H1 (cell line): ENCODE results near the gene CD38. TPM values are rescaled to one million over a fixed set of nuclear protein-coding genes. Genes with fewer than 3 reads are reported as not detected.

Source experiments
- HDAC2 ChIP-seq, 2 experiments: fragments of 300-600 bp in 1 of 2; sonication (generic) in 1 of 2; IDR thresholded peaks; 2 replicates each; pipeline ENCODE4 v1.6.1; 2011 to 2012; ENCODE audit warnings: low read depth in 2 of 2, low read length in 2 of 2, mild to moderate bottlenecking in 2 of 2, moderate library complexity in 2 of 2, borderline replicate concordance in 1 of 2, inconsistent platforms in 1 of 2
- HDAC6 ChIP-seq: IDR thresholded peaks from one replicate; pipeline ENCODE4 v1.7.1; 2012; ENCODE audit warnings: low read depth, mild to moderate bottlenecking, inconsistent platforms, low read length, moderate library complexity
- KDM5A ChIP-seq: fragments of 200-600 bp; IDR thresholded peaks from 2 replicates; pipeline ENCODE4 v1.7.1; 2012; ENCODE audit warnings: mild to moderate bottlenecking, low read length, inconsistent platforms, mixed read lengths
- NRF1 ChIP-seq: IDR thresholded peaks from 2 replicates; pipeline ENCODE4 v1.6.1; 2011; ENCODE audit warnings: mild to moderate bottlenecking, low read depth, low read length, improper control_type of control experiment
- PHF8 ChIP-seq: fragments of 200-600 bp; sonication (generic); conservative IDR thresholded peaks from 2 replicates; pipeline ENCODE4 v1.7.1; 2012; ENCODE audit warnings: low read depth, mild to moderate bottlenecking, inconsistent platforms, low read length, moderate library complexity
- SIN3A ChIP-seq, 2 experiments: IDR thresholded peaks in 1 of 2; conservative IDR thresholded peaks in 1 of 2; 2 replicates each; pipeline ENCODE4 v1.6.1; 2011 to 2012; ENCODE audit warnings: low read length in 2 of 2, improper control_type of control experiment in 1 of 2, low read depth in 1 of 2, mild to moderate bottlenecking in 1 of 2
- USF2 ChIP-seq: IDR thresholded peaks from 2 replicates; pipeline ENCODE4 v1.6.1; 2011; ENCODE audit warnings: low read length, improper control_type of control experiment
- polyA plus RNA-seq, 7 experiments: library from polyadenylated mRNA; depleted of rRNA in 3 of 7; stranded (reverse) in 5 of 7; unstranded in 2 of 7; fragments of >200 nt in 5 of 7; fragments of 200-250 nt in 2 of 7; gene quantifications; 1 replicate in 5 of 7; 2 replicates in 1 of 7; 4 replicates in 1 of 7; pipeline versions ENCODE4 v1.2.1 to v1.2.3, GENCODE V29; 2011 to 2013; ENCODE audit warnings: missing spikeins in 2 of 7, mixed read lengths in 2 of 7
- total RNA-seq: library from RNA; stranded (reverse); fragmentation: NEBNext Ultra II Directional; extraction: Animal tissue kit (Norgen Biotek cat#: 25700); gene quantifications from 2 replicates; pipeline ENCODE4 v1.2.1, GENCODE V29; 2021

CD38 gene
- total and polyA plus RNA-seq, 2 of the 8 experiments (the other 6 are each of a cell fraction or from before 2014, with no cell fraction given), result 0.14 to 0.24 TPM

DNA sequence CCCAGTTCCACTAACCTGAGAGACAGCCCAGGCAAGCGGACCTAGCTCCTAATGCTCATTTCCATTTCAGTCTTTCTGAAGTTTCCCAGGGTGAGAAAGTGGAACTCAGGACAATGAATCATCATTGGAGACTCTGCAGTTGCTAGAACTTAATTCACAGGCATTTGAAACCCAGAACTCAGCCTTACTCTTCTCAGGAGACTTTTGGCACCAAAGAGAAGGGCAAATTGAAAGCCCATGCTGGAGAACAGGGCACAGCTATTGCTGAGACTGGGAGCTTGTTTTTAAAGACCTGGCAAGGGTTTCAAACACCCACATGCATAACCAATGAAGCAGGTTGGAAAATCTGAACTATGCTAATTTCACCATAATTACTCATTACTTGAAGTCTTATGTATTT lies 39.3 kb upstream of the CD38 start (continued):
- TF ChIP-seq USF2, result no peak
- TF ChIP-seq PHF8, result no peak
- TF ChIP-seq HDAC6, result no peak
- no peak for TF ChIP-seq HDAC2 (IDR thresholded peaks at IDR 0.05; ENCODE audit: borderline replicate concordance in 1 of 2, low read depth in 2 of 2, low read length in 2 of 2)
- no peak for TF ChIP-seq KDM5A
- no peak for TF ChIP-seq NRF1
- no peak for TF ChIP-seq SIN3A (conservative IDR thresholded peaks at IDR 0.05 in 1 of 2, IDR thresholded peaks at IDR 0.05 in 1 of 2; ENCODE audit: low read depth in 1 of 2, low read length in 2 of 2)
